Measurements from ENCODE around the gene PLEKHA1.

PLEKHA1 gene

DNA sequence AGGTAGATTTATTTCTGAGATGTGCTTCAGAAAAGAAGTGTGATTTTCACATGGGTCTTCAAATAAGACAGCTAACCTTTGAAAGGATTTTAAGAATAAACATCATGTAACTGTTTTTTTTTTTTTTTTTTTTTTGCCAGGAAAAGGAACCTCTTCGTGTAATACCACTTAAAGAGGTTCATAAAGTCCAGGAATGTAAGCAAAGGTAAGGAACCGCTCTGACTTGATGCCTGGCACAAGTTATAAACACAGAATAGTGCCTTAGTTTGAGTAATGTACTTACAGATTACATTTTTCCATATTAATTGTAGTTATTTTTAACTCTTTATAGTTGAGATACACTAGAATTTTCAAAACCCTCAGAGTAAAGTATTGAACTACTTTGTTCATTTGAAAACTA lies 49.6 kb downstream of the PLEKHA1 start:
- no peak for DNase-seq

- no peak for DNase-seq
These were observed 52.3 kb downstream of the PLEKHA1 start for GRCh38 chr10:122426829-122427228.

DNA sequence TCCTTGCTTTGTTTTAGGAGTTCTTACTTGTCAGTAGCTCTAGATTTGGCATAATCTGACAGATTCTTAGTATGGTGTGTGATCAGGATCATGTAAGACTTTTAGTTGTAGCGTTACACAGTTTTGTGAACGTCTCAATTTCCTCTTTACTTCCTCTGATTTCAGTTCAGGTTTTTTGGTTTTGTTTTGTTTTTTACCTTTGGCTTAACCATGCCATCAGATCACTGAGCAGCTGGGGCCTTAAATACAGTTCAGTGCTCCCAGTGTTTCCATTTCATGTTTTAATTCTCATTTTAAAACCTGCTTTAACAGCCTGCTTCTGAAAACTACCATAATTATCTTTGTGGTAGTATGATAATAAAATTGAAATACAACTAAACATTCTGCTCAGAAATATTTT lies 52.8 kb downstream of the PLEKHA1 start:
- DNase-seq = no peak

- peak; percentile 1 for DNase-seq
These were observed 60.8 kb downstream of the PLEKHA1 start for GRCh38 chr10:122435212-122435827.

DNA sequence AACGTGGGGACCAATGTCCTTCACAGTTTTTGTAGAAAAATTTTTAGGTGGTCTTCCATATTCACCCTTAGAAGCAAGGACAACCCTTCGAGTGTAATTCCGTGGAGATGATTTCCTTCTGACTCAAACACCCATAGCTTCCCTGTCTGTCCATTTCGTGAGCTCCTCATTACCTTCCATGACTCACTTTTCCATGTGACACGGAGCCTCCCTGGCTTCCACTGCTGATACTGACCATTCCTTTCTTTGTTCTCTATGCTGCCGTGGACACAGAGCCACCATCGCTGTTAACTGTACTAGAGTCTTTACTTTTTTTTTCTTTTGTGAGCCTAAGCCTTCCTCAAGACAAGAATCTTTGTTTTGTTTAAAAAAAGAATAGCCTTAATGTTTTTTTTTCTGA lies 67.5 kb downstream of the PLEKHA1 start:
- DNase-seq = no peak

GRCh38 chr10:122445469-122445868 lies 71.0 kb downstream of the PLEKHA1 start:
- no peak for DNase-seq

- no peak for DNase-seq
These were observed 71.4 kb downstream of the PLEKHA1 start for GRCh38 chr10:122445904-122446303.

GRCh38 chr10:122446668-122447423 lies 72.3 kb downstream of the PLEKHA1 start:
- DNase-seq = no peak

DNA sequence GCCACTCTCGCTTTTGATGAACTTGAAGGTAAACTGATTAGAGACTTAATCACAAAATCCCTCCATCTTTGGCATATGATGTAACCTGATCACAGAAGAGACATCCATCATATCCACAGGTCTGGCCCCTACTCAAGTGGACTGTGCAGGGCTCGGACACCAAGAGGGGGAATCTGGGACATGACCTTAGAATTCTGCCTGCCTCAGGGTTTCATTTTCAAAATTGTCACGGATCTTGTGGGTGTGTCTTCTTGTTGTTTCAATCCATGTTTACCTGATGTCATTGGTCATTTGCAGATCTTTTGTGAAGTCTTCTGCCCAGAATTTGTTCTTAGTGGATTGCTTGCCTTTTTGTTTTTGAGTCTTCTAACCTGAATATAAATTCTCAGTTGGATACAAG lies 74.1 kb downstream of the PLEKHA1 start:
- DNase-seq = no peak

DNA sequence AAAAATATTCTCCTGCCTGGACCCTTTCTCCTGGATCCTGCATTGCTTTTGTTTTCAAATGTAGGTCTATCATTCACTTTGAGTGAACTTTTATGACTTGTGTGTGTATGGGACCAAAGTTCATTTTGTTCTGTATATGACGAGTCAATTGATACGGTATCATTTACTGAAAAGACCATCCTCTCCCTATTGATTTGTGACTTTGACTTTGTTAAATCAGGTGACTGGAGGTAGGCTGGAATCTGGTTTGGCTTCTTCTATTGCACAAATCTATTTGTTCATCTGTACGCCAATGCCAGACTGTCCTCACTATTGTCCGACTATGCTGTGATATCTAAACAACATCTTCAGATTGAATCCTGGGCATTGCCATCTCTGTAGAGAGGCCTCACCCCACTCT lies 74.6 kb downstream of the PLEKHA1 start:
- DNase-seq = no peak

DNA sequence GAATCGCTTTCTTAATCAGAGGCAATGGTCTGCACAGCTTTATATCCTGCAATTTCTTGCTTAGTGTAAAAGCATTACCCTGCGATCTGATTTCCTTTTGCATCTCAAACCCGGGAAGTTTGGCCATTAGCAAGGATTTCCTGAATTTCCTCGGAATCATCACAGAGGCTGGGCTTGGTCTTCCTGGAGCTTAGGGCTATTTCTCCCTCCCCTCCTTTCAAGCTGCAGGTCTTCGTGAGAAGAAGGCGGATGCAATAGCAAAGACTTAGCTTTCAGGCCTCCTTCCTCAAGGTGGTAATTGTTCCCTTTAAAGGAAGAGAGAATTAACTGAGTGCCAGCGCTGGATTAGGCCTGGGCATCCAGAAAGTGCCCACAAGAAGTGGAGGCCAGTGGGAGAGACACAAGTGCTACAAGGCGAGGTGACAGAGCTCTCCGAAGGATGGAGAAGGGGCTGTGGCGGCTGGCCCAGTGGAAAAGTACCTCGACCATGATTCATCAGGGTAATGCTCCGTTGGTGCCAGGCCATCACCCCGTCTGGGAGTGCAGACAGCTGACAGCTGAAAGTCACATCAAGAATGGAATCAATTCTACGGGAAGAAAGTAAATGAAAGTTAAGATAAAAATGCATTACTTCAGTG lies 76.0 kb downstream of the PLEKHA1 start:
- DNase-seq = no peak

GRCh38 chr10:122454071-122454470 lies 79.6 kb downstream of the PLEKHA1 start:
- no peak for DNase-seq

GRCh38 chr10:122454603-122455080 lies 80.1 kb downstream of the PLEKHA1 start, which contains the start of gene ARMS2:
Gene ARMS2 (plus strand): TSS chr10:122454653. CDS start chr10:122454728, 75 bp downstream.
- DNase-seq = no peak

GRCh38 chr10:122455376-122456079 lies 81.0 kb downstream of the PLEKHA1 start:
- no peak for DNase-seq

DNA sequence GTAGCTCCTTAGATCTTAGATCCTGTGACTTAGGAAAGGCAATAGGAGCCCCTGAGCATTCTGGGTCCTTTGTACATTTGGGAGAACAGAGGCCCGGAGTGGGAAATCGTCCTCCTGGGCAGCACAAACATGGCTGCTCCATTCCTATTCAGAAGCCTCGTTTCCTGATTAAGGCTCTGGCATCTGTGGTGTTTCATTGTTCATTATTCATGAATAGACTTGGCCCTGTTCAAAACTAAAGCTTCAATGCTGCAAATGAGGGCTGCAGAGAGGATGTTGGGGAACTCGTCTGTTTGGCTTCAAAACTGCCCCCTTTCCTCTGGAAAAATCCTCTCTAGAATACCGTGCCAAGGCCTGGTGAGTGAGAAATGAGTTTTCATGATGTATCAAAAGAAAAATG lies 83.4 kb downstream of the PLEKHA1 start:
- DNase-seq = no peak

- DNase-seq = no peak
These were observed 84.2 kb downstream of the PLEKHA1 start for GRCh38 chr10:122458693-122459092.

GRCh38 chr10:122459561-122460273 lies 85.2 kb downstream of the PLEKHA1 start:
- no peak for DNase-seq

DNA sequence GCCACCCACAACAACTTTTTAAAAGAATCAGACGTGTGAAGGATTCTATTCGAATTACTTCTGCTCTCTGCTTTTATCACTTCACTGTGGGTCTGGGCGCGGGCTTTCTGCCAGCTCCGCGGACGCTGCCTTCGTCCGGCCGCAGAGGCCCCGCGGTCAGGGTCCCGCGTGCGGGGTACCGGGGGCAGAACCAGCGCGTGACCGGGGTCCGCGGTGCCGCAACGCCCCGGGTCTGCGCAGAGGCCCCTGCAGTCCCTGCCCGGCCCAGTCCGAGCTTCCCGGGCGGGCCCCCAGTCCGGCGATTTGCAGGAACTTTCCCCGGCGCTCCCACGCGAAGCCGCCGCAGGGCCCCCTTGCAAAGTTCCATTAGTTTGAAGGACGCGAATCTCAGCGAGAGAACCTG lies 86.4 kb downstream of the PLEKHA1 start:
- no peak for DNase-seq

DNA sequence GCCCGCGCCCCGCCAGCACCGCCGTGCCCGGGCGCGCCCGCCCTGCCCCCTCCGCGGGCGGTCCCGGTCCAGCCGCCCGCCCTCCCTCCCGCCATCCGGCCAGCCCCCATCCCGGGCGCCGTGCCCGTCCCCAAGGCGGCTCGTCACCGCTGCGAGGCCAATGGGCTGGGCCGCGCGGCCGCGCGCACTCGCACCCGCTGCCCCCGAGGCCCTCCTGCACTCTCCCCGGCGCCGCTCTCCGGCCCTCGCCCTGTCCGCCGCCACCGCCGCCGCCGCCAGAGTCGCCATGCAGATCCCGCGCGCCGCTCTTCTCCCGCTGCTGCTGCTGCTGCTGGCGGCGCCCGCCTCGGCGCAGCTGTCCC lies 86.8 kb downstream of the PLEKHA1 start, which contains the start of gene HTRA1:
Gene HTRA1, plus strand, starts transcription at position 187 of the 362 bp plus-strand sequence. Its CDS starts 100 bp downstream, at position 287.
- DNase-seq = no peak

DNA sequence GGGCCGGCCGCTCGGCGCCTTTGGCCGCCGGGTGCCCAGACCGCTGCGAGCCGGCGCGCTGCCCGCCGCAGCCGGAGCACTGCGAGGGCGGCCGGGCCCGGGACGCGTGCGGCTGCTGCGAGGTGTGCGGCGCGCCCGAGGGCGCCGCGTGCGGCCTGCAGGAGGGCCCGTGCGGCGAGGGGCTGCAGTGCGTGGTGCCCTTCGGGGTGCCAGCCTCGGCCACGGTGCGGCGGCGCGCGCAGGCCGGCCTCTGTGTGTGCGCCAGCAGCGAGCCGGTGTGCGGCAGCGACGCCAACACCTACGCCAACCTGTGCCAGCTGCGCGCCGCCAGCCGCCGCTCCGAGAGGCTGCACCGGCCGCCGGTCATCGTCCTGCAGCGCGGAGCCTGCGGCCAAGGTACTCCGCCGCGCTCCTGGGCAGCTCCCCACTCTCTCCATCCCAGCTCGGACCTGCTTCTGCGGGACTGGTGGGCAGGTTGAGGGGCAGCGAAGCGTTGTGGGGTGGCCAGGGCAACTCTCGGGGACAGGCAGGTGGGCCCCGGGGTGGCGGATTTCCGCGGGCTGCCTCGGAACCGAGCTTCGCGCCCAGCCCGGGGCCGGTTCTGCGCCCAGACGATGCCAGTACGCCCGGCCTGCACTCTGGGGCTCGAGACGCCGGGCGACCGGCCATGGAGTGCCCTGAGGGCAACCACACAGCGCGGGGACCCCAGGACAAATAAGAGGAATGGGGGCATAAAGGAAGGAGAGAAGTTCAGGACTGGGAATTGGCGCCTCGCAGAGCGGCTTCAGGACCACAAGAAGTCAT lies 87.4 kb downstream of the PLEKHA1 start:
- DNase-seq = no peak

Data from NCI-H2081 treated with DMSO at 0.1 percent for 48 hours (cell line).